HG03521 (cell line): Measurements from ENCODE around the gene VPS11.

Experiments
- ATAC-seq: cut with Tn5 transposase; IDR thresholded peaks from one replicate; pipeline ENCODE4 v1.9.1; 2021; ENCODE audit warnings: mild to moderate bottlenecking, moderate library complexity; ENCODE audit not compliant: unreplicated experiment

The VPS11 gene

DNA sequence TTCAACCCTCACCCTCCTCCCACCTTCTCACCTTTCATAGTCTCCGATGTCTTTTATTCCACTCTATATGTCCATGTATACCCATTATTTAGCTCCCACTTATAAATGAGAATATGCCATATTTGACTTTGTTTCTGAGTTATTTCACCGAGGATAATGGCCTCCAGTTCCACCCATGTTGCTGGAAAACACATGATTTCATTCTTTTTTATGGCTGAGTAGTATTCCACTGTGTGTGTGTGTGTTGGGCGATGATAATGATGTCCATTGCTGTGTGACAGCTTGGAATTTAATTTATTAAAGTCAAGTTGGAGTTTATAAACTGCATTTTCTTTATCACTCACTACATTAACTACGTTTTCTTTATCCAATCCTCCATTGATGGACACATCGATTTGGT lies 50.6 kb downstream of the VPS11 start:
- ATAC-seq, result no peak

GRCh38 chr11:119118946-119119345 lies 51.3 kb downstream of the VPS11 start:
- ATAC-seq, result no peak

- ATAC-seq, result no peak
Observed at GRCh38 chr11:119120639-119121007, 53.0 kb downstream of the VPS11 start.

DNA sequence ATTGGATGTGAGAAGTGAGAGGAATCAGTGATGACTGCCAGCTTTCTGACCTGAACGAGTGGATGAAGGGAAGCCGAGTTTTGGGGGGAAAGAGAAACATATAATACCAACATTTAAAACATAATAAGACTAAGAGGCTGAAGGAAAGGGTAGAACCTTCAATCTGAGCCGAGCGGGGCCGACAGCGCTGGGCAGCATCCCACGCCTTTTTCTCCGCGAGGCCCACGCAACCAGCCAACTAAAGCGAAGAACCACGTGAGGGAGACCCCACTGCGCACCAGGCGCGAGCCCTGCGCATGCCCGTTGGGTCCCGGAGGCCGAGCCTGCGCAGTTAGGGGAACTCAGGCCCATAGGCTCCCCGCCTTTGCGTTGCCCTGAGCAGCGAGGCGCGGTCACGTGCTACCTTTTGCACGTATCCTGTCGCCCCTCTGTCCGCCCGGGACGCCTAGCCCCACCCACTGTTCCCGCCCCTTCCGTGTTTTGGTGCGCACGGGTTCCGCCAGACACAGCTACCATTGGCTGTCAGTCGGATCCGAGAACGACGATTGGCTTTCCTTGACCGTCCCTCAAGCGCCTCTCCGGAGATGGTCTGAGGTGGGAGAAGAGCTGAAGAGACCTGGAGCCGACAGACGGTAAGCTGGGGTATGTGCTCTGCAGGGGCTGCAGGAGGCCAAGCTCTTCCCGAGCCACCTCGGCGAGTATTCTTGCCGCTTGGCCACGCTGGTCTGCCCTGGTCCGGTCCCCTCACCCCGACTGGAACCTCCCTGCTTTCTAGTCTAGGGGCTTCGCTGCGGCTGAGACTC lies 53.6 kb downstream of the VPS11 start, which contains the start of gene HINFP:
HINFP (plus strand) TSS at position 573 of the 803 bp plus-strand sequence. CDS start 5,365 bp downstream, outside the sequence.
- peak; percentile 96 for ATAC-seq

- no peak for ATAC-seq
Observed at GRCh38 chr11:119121811-119122124, 54.1 kb downstream of the VPS11 start.

GRCh38 chr11:119125821-119126220 lies 58.2 kb downstream of the VPS11 start:
- no peak for ATAC-seq

GRCh38 chr11:119126675-119127268 lies 59.2 kb downstream of the VPS11 start:
- no peak for ATAC-seq

DNA sequence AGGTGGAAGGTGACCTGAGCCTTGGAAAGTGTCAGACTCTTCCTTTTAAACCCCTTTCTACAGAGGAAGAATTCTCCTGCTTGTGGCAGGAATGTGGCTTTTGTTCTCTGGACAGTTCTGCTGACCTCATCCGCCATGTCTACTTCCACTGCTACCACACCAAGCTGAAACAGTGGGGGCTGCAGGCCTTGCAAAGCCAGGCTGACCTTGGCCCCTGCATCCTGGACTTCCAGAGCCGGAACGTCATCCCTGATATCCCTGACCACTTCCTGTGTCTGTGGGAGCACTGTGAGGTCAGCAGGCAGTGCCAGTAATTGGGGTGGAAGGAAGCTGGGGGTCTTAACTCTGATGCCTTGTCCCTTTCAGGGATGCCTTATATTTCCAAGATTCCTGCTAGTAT lies 63.0 kb downstream of the VPS11 start:
- ATAC-seq, result no peak
